Endothelial cell (in vitro differentiated cells): ENCODE data around the gene MGRN1. TPM values are rescaled to one million over a fixed set of nuclear protein-coding genes. Genes with fewer than 3 reads are reported as not detected.
"Not testable (repeated sequence)": the region's sequence is repeated elsewhere in the genome, so short reads cannot be mapped to it uniquely, and the experiment has no call there.

ENCODE experiments used
- DNase-seq: peaks from one replicate; pipeline ENCODE4 v3.0.0; 2021; ENCODE audit warnings: low spot score
- H3K27ac Mint-ChIP-seq: one replicate; pipeline ENCODE4 v1.8.0; 2021; ENCODE audit warnings: mixed read lengths, inconsistent platforms; ENCODE audit not compliant: unreplicated experiment
- H3K27me3 Mint-ChIP-seq: one replicate; pipeline ENCODE4 v1.8.0; 2021; ENCODE audit warnings: mild to moderate bottlenecking, moderate library complexity, mixed read lengths, inconsistent platforms; ENCODE audit not compliant: unreplicated experiment
- H3K36me3 Mint-ChIP-seq: one replicate; pipeline ENCODE4 v1.8.0; 2021; ENCODE audit warnings: mild to moderate bottlenecking, low read depth, mixed read lengths, inconsistent platforms; ENCODE audit not compliant: unreplicated experiment
- H3K4me1 Mint-ChIP-seq: one replicate; pipeline ENCODE4 v1.8.0; 2021; ENCODE audit warnings: mild to moderate bottlenecking, mixed read lengths, inconsistent platforms; ENCODE audit not compliant: unreplicated experiment
- H3K4me3 Mint-ChIP-seq: one replicate; pipeline ENCODE4 v1.8.0; 2021; ENCODE audit warnings: mild to moderate bottlenecking, mixed read lengths, inconsistent platforms; ENCODE audit not compliant: unreplicated experiment
- H3K9me3 Mint-ChIP-seq: one replicate; pipeline ENCODE4 v1.8.0; 2021; ENCODE audit warnings: mixed read lengths, inconsistent platforms; ENCODE audit not compliant: unreplicated experiment
- total RNA-seq: library from RNA; stranded (reverse); fragmentation: NEBNext Ultra II Directional; extraction: Animal tissue kit (Norgen Biotek cat#: 25700); gene quantifications from one replicate; pipeline ENCODE4 v1.2.1, GENCODE V29; 2021; ENCODE audit not compliant: unreplicated experiment
- TF ChIP-seq, protein P1 (sequence below): fragments of 200-600 bp; sonication (generic); IDR thresholded peaks from one replicate; pipeline ENCODE4 v1.5.0; 2021; ENCODE audit warnings: antibody characterized with exemption; ENCODE audit not compliant: unreplicated experiment

Gene MGRN1
- total RNA-seq, 1 donor from 2014 or later: 82.5 TPM

DNA sequence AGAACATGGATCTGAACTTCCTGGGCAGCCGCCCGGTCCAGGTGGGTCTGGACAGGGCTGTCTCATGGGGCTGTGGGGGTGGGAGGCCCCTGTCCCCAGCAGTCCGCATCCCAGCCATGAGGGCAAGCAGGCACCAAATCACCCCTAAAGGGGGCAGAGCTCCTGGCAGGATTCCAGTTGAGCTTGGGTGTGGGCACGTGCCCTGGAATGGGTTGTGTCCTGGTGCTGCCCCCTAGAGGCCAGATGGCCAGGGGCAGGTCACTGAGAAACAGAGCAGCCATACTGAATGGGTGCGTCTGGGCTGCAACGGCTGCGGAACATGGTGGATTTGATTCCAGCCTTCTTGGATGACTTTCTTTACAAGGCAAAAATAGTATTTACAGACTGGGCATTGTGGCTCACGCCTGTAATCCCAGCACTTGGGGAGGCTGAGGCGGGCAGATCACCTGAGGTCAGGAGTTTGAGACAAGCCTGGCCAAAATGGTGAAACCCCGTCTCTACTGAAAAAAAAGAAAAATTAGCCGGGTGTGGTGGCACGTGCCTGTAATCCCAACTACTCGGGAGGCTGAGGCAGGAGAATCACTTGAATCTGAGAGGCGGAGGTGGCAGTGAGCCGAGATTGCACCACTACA, 25.9 kb downstream of the MGRN1 start:
- not testable (repeated sequence) for H3K4me3 Mint-ChIP-seq, H3K27me3 Mint-ChIP-seq, H3K4me1 Mint-ChIP-seq, H3K9me3 Mint-ChIP-seq
- Mint-ChIP-seq H3K36me3 (peaks cover 30% of the 10 kb centered on the region), H3K27ac (peak overlapping the region; percentile 48)
- TF ChIP-seq, protein P1, sequence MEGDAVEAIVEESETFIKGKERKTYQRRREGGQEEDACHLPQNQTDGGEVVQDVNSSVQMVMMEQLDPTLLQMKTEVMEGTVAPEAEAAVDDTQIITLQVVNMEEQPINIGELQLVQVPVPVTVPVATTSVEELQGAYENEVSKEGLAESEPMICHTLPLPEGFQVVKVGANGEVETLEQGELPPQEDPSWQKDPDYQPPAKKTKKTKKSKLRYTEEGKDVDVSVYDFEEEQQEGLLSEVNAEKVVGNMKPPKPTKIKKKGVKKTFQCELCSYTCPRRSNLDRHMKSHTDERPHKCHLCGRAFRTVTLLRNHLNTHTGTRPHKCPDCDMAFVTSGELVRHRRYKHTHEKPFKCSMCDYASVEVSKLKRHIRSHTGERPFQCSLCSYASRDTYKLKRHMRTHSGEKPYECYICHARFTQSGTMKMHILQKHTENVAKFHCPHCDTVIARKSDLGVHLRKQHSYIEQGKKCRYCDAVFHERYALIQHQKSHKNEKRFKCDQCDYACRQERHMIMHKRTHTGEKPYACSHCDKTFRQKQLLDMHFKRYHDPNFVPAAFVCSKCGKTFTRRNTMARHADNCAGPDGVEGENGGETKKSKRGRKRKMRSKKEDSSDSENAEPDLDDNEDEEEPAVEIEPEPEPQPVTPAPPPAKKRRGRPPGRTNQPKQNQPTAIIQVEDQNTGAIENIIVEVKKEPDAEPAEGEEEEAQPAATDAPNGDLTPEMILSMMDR: peak; percentile 91
- DNase-seq: peak; percentile 80

DNA sequence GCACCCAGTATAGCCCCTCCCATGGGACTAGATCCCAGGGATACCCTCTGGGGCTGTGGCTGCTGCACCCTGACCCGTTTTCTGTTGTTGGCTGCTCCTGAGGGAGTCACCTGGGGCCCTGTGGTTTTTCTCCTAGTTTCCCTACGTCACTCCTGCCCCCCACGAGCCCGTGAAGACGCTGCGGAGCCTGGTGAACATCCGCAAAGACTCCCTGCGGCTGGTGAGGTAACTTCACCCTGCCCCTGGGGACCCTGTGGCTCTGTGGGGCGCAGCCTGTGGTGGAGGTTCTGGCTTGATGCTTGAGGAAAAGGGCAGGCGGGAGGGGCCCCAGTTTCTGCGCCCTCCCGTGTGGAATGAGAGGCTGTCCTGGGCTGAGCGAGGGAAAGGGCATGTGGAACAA, 27.2 kb downstream of the MGRN1 start:
- peaks cover 9% of the 10 kb centered on the region for H3K27me3 Mint-ChIP-seq
- no peaks in the 10 kb centered on the region for H3K4me1 Mint-ChIP-seq
- no peaks in the 10 kb centered on the region for H3K9me3 Mint-ChIP-seq
- H3K36me3 Mint-ChIP-seq: peaks cover 34% of the 10 kb centered on the region
- TF ChIP-seq, protein P1: no peak
- DNase-seq: no peak
- no peak overlapping the region for H3K27ac Mint-ChIP-seq
- no peak overlapping the region for H3K4me3 Mint-ChIP-seq

DNA sequence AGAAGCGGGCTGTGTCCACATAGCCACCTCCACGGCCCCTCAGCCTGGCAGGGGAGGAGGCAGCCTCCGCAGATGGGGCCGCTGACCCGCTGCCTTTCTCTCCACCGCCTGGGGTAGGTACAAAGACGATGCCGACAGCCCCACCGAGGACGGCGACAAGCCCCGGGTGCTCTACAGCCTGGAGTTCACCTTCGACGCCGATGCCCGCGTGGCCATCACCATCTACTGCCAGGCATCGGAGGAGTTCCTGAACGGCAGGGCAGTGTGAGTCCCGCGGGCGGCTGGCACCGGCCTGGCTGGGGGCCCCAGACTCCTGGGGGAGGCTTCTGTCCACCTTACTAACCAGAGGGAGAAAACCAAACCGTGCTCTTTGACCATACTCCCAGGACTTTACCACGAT, 27.9 kb downstream of the MGRN1 start:
- Mint-ChIP-seq H3K27ac (no peak overlapping the region), H3K4me1 (no peaks in the 10 kb centered on the region), H3K27me3 (peaks cover 8% of the 10 kb centered on the region), H3K36me3 (peaks cover 34% of the 10 kb centered on the region), H3K9me3 (no peaks in the 10 kb centered on the region), H3K4me3 (no peak overlapping the region)
- DNase-seq: no peak
- TF ChIP-seq, protein P1: no peak

DNA sequence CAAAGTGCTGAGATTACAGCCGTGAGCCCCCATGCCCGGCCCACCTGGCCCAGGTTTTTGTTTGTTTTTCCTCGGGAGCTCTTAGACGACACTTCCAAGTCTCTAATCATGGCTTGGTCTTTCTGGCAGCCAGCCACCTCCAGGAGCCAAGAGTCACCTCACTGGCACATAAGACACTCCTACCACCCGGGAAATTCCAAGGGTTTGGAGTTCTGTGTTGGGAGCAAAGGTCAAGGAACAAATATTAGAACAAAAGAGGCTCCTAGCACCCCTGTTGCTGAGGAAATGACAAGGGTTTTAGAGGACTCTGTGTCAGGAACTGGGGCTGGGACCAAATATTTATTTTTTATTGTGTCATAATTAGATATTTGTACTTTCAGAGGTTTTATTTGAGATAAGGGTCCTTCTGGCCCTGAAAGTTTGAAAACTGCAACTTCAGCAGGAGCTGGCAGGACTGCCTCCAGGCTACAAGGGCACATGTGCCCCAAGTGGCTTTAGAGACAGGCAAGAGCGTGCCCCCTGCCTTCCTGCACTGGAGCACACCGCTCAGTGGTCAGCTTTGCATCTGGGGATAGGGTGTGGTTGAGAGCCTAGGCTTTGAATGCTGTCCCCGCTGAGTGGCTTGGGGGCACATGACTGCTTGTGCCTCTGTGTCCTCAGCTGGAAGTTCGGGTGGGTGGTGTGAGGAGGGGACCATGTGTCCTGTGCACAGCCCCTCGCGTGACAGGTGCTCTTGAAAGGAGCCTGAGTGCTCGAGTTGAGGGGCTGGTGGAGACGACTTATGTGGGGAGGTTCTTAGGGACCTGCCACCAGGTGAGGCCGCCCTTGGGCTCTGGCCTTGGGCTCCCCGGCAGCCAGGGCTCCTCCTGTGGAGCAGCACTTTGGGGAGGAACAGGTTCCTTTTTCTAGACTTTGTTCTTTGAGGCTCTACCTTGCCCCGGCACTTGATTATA, 29.7 kb downstream of the MGRN1 start:
- Mint-ChIP-seq H3K27ac (no peak overlapping the region), H3K4me3 (no peak overlapping the region)
- TF ChIP-seq, protein P1: no peak

More for the DNA sequence above, 29.7 kb downstream of the MGRN1 start:
- Mint-ChIP-seq H3K4me1 (no peaks in the 10 kb centered on the region), H3K27me3 (peaks cover 5% of the 10 kb centered on the region), H3K9me3 (no peaks in the 10 kb centered on the region), H3K36me3 (peaks cover 34% of the 10 kb centered on the region)
- DNase-seq: no peak
